GM11168 (cell line): ENCODE results near the gene C11orf58.

ENCODE experiments used
- in situ Hi-C: fragments of 300-500 bp; cut with MboI; formaldehyde crosslinking; loops from one replicate; pipeline ENCODE4 v1.12.0; 2022; ENCODE audit warnings: low sequenced_read_pairs; ENCODE audit not compliant: unreplicated experiment

Gene C11orf58

DNA sequence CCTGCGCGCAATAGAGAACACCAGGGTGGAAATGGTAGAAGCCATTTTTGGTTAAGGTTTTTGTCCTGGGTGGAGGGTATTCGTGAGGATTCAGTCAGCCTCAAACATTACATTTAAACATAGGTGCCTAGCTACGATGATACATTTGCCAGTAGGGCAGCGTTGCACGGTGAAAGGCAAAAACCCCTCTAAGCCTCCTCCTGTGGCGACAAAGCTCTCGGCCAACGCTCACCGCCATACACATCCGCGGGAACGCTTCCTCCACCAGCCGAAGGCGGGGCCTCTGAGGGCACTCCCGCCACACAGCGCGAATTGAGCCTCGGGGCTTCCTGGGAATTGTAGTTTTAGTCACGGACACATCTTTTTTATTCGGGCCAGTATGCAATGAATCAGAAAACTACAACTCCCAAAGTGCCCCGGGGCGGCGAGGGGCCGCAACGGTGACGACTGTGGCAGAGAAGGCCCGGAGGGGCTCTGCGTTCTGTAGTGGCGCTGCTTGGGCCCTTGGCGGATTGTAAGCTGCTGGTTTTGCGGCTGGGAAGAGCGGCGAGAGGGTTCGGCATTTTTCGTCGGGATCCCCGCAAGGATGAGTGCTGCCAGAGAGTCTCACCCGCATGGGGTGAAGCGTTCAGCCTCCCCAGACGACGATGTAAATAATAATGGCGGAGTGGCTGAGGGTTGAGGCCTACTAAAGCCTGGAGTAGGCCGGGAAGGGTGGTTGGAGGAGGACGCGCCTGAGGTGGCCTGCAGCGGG lies at the start of gene C11orf58:
C11orf58 (plus strand) TSS at position 455 of the 754 bp plus-strand sequence; CDS start at position 587, 132 bp downstream.
- in situ Hi-C loops = no loop called here

- in situ Hi-C loops = no loop called here
Observed at GRCh38 chr11:16690086-16690485, 48.4 kb upstream of the C11orf58 start.

- in situ Hi-C loops = no loop called here
Observed at GRCh38 chr11:16703795-16704194, 34.7 kb upstream of the C11orf58 start.

- in situ Hi-C loops = no loop called here
Observed at GRCh38 chr11:16713594-16713993, 24.9 kb upstream of the C11orf58 start.

GRCh38 chr11:16722581-16723344 lies 15.7 kb upstream of the C11orf58 start:
- in situ Hi-C loops = no loop called here

GRCh38 chr11:16727806-16728205 lies 10.6 kb upstream of the C11orf58 start:
- in situ Hi-C loops = no loop called here

DNA sequence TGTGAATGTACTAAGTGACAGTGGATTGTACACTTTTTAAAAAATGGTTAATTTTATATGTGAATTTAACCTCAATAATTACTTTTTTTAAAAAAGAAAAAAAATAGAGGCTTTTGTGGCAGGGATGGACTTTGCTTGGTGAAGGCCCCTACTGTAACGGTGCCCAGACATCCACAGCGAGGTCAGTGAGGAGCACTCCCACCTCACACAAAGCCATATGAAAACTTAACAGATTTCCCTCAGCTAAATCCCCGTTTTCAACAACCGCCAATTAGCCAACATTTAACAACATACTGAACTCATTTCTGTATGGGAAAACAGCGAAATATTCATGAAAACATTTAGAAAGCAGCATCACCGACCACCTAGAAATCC lies 642 bp upstream of the C11orf58 start:
- in situ Hi-C loops = no loop called here

DNA sequence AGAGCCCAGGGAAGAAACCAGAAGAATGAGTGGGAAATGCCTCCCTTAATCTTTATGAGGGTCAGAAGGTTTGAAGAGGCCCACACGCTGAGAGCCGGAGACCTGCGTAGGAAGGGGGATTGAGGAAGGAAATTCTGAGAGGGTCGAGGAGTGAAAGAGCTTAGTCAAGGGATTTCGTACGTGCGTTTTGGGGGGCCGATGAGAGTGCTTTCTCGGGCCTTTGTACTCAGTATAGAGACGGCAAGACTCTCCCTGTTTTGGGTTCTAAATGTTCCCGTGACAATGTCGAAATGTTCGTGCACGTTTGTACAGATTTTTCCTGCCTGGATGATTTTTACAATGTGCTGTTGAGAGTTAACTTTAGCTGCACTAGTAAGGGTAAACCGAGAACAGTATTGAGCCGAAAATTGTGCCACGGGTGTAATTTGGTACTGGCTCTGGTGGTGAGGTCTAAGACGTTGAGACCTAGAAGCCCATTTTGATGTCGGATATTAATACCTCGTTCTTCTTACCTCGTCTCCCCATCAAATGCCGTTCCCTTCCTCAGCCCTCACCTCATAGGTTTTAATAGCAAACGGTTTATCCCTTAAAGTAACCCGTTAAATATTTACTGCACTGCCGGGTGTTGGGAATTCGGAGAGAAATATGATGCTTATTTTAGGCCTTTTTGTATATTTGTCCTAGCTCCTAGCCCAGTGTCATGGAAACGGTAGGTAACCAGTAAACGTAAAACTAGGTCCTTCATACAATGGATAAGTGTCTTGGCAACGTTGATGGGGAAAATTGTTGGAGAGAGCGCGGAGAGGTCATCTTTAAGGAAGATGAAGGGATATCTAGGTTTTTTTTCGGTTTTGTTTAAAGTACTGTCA lies 734 bp downstream of the C11orf58 start:
- in situ Hi-C loops = no loop called here

DNA sequence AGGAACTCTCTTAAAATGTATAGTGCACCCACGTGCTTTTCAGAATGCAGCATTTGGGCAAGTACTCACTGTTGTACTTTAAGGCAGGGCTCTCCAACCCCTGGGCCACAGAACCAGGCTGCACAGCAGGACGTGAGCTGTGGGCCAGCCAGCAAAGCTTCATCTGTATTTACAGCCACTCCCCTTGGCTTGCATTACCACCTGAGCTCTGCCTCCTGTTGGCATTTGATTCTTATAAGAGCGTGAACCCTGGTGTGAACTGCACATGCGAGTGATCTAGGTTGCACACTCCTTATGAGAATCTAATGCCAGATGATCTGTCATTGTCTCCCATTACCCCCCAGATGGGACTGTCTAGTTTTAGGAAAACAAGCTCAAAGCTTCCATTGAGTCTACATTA lies 3.0 kb downstream of the C11orf58 start:
- in situ Hi-C loops = no loop called here

DNA sequence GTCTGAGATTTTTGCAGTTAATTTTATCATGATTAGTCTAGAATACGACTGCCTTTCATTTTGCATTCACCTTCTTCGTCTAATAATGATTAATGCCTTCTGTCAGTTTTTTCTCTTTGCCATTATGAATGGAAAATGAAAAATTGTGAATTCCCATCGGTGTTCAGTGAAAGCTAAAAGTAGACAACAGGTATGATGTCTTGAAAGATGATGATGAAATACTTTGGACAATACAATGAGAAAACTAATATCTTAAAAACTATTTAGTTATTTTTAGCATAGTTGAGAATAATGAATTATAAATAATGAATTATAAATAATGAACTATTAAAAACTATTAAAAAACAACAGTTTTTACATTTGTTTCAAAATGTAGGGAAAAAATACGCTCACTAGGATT lies 5.0 kb downstream of the C11orf58 start:
- in situ Hi-C loops = no loop called here

DNA sequence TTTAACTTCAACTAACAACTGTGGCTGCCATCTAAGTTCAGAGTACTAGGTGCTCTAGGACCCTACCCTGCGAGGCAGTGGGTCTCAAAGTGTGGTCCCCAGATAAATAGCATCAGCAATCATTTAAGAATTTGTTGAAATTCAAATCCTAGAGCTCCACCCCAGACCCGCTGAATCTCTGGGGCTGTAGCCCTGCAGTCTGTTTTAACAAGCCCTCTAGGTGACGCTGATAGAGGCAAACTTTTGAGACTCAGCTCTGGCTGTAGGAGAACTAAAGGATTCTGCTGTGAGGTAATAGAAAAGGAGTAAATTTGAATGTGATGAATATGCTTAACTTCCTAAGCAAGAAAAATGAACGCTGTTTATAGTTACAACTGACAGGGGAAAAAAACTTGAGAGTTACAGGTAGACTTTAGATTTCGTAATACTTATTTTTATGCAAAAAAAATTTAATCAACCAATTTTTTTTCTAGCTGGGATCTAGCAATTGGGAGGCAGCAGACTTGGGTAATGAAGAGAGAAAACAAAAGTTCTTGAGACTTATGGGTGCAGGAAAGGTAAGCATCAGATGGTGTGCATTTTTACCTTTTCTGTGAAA lies 5.8 kb downstream of the C11orf58 start:
- in situ Hi-C loops = no loop called here

- in situ Hi-C loops = no loop called here
Observed at GRCh38 chr11:16745950-16746605, 7.6 kb downstream of the C11orf58 start.

DNA sequence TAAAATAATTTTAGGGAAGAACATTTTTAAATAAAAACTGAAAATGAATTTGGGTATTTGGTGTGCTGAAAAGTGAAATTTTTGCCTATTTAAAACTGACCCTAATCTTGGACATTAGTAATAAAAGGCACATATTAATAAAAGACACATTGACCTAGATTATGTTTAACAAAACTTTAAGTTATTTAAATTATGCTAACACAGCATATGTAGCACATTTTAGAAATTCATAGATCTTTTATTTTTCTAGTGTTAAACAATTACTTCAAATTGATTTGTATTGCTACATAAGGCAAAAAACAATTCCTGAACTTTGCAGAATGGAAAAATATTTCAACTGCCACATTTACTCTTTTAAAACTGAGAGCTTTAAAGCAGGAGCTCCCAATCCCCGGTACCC lies 10.6 kb downstream of the C11orf58 start:
- in situ Hi-C loops = no loop called here

DNA sequence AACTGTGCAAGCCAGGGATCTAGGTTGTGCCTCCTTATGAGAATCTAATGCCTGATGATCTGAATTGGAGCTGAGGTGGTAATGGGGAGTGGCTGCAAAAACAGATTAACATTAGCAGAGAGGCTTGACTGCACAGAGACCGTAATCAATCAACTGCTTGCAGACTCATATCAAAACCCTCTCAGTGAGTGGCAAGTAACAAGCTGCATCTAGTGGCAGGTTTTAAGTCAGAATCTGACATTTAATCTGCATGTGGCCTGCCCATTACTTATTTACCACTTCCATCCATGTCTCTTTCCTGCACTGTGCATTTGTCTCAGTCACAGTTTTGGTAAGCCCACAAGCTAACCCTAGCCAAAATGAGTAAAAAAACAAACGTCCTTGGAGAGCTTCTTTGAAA lies 11.2 kb downstream of the C11orf58 start:
- in situ Hi-C loops = no loop called here

GRCh38 chr11:16750417-16750816 lies 12.0 kb downstream of the C11orf58 start:
- in situ Hi-C loops = no loop called here

GRCh38 chr11:16758382-16759024 lies 20.1 kb downstream of the C11orf58 start:
- in situ Hi-C loops = no loop called here

- in situ Hi-C loops = no loop called here
Observed at GRCh38 chr11:16759857-16760508, 21.5 kb downstream of the C11orf58 start.

DNA sequence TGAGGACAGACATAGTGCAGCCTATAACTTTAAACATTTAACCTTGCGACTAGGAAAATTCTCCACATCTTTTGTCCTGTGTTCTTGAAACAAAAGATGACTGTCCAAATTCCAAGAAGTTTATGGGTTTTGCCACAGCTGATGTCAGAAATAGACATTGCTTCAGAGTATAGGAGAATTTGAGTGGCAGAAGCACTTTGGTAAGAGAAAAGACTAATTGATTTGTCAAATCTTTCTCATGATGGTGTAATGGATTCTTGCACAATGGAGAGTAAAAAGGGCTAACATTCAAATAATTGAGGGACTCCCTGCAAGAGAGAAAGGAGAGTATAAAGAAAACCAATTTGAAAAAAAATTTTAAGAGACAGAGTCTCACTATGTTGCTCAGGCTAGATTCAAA lies 25.3 kb downstream of the C11orf58 start:
- in situ Hi-C loops = no loop called here

GRCh38 chr11:16764888-16765287 lies 26.4 kb downstream of the C11orf58 start:
- in situ Hi-C loops = no loop called here
